Measurements from ENCODE around the gene GPR12. TPM values are rescaled to one million over a fixed set of nuclear protein-coding genes. Genes with fewer than 3 reads are reported as not detected.

Gene GPR12
- total RNA-seq, 1 experiment from 2014 or later = not detected

DNA sequence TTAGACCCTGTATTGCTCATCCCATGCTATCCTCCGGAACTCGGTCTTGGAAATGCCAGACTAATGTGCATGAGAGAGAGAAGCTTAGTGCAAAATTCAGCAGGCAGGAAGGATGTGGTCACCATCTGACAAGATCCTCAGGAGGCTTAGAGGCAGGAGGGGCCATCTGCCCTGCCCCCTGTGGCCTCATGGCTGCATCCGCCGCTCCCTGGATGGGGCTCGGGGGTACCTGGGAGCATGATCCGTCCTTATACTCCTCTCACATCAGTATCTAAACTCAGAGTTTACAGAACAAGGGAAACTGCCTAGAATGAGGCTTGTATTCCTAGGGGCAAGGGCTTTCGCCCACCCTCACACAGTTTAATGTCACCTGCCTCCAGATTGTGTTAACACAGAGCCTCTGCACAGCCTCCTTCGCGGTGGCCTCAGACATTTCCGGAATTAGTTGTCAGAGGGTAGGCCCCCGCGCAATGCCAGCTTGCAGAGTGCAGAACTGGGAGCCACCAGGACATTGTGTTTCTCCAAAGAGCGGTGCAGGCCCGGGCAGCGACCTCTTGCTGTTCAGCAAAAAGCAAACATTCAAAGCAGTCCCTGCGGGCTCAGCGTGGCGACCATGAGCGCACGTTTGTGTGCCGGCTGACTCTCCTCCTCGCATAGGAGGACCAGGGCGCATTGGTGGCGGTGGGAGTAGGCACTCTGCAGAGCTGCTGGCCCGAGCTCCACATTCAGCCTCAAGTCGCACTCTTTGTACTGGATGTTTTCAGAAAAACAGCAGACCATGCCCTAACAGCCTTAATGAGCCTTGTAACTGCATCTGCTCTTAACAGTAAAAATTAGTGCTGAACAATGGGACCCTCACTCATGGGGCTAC lies 39.1 kb downstream of the GPR12 start:
- ChIA-PET CTCF (no interaction called here), POLR2A (ENCODE audit: low non-redundant PET) (no interaction called here)
- intact Hi-C loops (cut with micrococcal nuclease; ENCODE audit: unreplicated experiment) = no loop called here
- Histone ChIP-seq H3K4me3 (ENCODE audit: low read depth, low read length, poor library complexity, severe bottlenecking) (no peak overlapping the region), H3K36me3 (ENCODE audit: insufficient read depth, low read length, poor library complexity, severe bottlenecking) (no peaks in the 10 kb centered on the region), H3K27me3 (replicated peaks; ENCODE audit: insufficient read depth, low read depth, low read length, poor library complexity) (no peaks in the 10 kb centered on the region), H3K9me3 (ENCODE audit: low read depth, low read length, poor library complexity, severe bottlenecking) (no peaks in the 10 kb centered on the region), H3K27ac (ENCODE audit: low read depth, low read length, poor library complexity, severe bottlenecking) (no peak overlapping the region), H3K4me1 (ENCODE audit: insufficient read depth, low read length, poor library complexity, severe bottlenecking) (no peaks in the 10 kb centered on the region)
- no peak for TF ChIP-seq EZH2 (IDR thresholded peaks at IDR 0.05; ENCODE audit: borderline replicate concordance, low read depth, low read length, poor library complexity, severe bottlenecking)
- TF ChIP-seq, protein P1, sequence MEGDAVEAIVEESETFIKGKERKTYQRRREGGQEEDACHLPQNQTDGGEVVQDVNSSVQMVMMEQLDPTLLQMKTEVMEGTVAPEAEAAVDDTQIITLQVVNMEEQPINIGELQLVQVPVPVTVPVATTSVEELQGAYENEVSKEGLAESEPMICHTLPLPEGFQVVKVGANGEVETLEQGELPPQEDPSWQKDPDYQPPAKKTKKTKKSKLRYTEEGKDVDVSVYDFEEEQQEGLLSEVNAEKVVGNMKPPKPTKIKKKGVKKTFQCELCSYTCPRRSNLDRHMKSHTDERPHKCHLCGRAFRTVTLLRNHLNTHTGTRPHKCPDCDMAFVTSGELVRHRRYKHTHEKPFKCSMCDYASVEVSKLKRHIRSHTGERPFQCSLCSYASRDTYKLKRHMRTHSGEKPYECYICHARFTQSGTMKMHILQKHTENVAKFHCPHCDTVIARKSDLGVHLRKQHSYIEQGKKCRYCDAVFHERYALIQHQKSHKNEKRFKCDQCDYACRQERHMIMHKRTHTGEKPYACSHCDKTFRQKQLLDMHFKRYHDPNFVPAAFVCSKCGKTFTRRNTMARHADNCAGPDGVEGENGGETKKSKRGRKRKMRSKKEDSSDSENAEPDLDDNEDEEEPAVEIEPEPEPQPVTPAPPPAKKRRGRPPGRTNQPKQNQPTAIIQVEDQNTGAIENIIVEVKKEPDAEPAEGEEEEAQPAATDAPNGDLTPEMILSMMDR (conservative IDR thresholded peaks at IDR 0.05; ENCODE audit: low read depth, low read length) = no peak
- DNase-seq (ENCODE audit: low spot score) = no peak
- no TSS peak for BruUV-seq (replicated peaks)

DNA sequence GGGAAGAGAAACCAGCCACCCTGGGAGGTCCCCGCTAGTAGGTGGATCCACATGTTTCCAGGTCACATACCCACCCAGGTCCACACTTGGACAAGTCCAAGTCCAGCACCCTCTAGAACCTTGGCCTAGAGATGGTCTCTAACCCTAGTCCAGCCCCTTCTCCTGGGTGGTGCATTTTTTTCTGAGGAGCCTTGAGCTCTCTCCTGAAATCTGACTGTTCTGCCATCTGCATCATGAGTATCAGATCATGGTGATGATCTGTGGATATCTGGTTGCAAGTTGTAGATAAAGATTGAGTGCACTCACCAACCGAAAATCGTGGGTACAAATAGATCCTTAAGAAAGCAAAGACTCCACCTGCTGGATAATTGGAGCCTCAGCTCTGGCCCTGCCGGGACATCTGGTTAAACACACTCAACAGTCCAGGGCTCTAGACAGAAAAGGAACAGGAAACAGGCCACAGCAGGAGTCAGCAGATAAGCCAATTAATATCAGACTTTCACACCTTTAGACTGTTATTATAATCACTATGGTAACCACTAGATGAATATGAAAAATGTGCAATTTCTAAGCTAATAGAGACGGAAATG lies 41.1 kb downstream of the GPR12 start:
- DNase-seq (ENCODE audit: low spot score) = peak; percentile 68
- no peak overlapping the region for H3K4me3 ChIP-seq (ENCODE audit: low read depth, low read length, poor library complexity, severe bottlenecking)
- intact Hi-C loops (cut with micrococcal nuclease; ENCODE audit: unreplicated experiment) = no loop called here
- H3K36me3 ChIP-seq (ENCODE audit: insufficient read depth, low read length, poor library complexity, severe bottlenecking) = no peaks in the 10 kb centered on the region
- no TSS peak for BruUV-seq (replicated peaks)
- TF ChIP-seq, protein P1 (conservative IDR thresholded peaks at IDR 0.05; ENCODE audit: low read depth, low read length) = peak; percentile 49
- TF ChIP-seq EZH2 (IDR thresholded peaks at IDR 0.05; ENCODE audit: borderline replicate concordance, low read depth, low read length, poor library complexity, severe bottlenecking) = no peak
- CTCF ChIA-PET = no interaction called here
- no peaks in the 10 kb centered on the region for H3K27me3 ChIP-seq (replicated peaks; ENCODE audit: insufficient read depth, low read depth, low read length, poor library complexity)
- POLR2A ChIA-PET (ENCODE audit: low non-redundant PET) = no interaction called here
- H3K4me1 ChIP-seq (ENCODE audit: insufficient read depth, low read length, poor library complexity, severe bottlenecking) = no peaks in the 10 kb centered on the region
- no peaks in the 10 kb centered on the region for H3K9me3 ChIP-seq (ENCODE audit: low read depth, low read length, poor library complexity, severe bottlenecking)
- no peak overlapping the region for H3K27ac ChIP-seq (ENCODE audit: low read depth, low read length, poor library complexity, severe bottlenecking)

DNA sequence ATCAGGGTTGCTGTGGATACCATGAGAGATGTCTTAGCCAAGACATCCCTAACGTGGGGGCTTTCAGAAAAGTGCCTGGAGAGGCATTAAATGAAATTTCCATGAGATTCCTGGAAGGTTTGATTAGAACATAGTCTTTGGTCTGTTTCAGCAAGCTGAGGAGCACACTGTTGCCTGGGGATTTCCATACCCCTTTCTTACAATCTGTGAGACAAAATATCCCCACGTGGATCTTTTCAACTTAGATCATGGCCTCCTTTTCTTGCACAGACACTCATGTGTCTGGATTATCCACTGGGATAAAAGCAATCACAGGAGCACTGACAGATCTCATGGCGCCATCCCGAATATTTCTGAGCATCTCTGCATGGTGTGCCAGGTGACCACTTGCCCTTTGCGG lies 41.7 kb downstream of the GPR12 start:
- TF ChIP-seq EZH2 (IDR thresholded peaks at IDR 0.05; ENCODE audit: borderline replicate concordance, low read depth, low read length, poor library complexity, severe bottlenecking) = no peak
- TF ChIP-seq, protein P1 (conservative IDR thresholded peaks at IDR 0.05; ENCODE audit: low read depth, low read length) = no peak
- H3K36me3 ChIP-seq (ENCODE audit: insufficient read depth, low read length, poor library complexity, severe bottlenecking) = no peaks in the 10 kb centered on the region
- no peaks in the 10 kb centered on the region for H3K9me3 ChIP-seq (ENCODE audit: low read depth, low read length, poor library complexity, severe bottlenecking)
- intact Hi-C loops (cut with micrococcal nuclease; ENCODE audit: unreplicated experiment) = no loop called here
- no peak for DNase-seq (ENCODE audit: low spot score)
- BruUV-seq (replicated peaks) = no TSS peak
- ChIA-PET POLR2A (ENCODE audit: low non-redundant PET) (no interaction called here), CTCF (no interaction called here)
- H3K4me3 ChIP-seq (ENCODE audit: low read depth, low read length, poor library complexity, severe bottlenecking) = no peak overlapping the region
- H3K27ac ChIP-seq (ENCODE audit: low read depth, low read length, poor library complexity, severe bottlenecking) = no peak overlapping the region
- no peaks in the 10 kb centered on the region for H3K4me1 ChIP-seq (ENCODE audit: insufficient read depth, low read length, poor library complexity, severe bottlenecking)
- no peaks in the 10 kb centered on the region for H3K27me3 ChIP-seq (replicated peaks; ENCODE audit: insufficient read depth, low read depth, low read length, poor library complexity)

Measured in A673 (cell line).